ENCODE data around the gene GRB10.

Gene GRB10

DNA sequence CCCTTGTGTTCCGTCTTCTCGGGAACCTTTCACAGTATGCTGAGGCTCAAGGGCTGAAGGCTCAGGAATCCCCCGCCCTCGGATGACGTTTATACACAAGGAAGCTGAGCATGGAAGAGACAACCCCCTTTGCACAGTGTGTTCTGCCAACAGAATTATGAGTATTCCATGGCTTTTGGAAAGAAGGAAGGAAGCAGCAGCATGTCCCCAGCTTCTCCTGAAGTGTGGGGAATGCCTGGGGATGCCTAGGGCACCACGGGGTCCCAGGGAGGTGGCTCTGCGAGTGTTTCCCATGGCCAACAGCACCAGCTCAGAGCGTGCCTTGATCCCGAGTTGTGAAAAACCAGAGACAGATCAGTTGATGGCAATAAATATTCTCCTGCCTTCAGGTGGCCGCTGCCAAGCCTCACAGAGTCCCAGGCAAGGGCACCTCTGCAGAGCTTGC, 128.7 kb downstream of the GRB10 start:
- TF ChIP-seq, protein P1, sequence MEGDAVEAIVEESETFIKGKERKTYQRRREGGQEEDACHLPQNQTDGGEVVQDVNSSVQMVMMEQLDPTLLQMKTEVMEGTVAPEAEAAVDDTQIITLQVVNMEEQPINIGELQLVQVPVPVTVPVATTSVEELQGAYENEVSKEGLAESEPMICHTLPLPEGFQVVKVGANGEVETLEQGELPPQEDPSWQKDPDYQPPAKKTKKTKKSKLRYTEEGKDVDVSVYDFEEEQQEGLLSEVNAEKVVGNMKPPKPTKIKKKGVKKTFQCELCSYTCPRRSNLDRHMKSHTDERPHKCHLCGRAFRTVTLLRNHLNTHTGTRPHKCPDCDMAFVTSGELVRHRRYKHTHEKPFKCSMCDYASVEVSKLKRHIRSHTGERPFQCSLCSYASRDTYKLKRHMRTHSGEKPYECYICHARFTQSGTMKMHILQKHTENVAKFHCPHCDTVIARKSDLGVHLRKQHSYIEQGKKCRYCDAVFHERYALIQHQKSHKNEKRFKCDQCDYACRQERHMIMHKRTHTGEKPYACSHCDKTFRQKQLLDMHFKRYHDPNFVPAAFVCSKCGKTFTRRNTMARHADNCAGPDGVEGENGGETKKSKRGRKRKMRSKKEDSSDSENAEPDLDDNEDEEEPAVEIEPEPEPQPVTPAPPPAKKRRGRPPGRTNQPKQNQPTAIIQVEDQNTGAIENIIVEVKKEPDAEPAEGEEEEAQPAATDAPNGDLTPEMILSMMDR (IDR thresholded peaks at IDR 0.05; ENCODE audit: low read depth, low read length): no peak
- no peak overlapping the region for H3K4me3 ChIP-seq (ENCODE audit: low read depth, low read length)

DNA sequence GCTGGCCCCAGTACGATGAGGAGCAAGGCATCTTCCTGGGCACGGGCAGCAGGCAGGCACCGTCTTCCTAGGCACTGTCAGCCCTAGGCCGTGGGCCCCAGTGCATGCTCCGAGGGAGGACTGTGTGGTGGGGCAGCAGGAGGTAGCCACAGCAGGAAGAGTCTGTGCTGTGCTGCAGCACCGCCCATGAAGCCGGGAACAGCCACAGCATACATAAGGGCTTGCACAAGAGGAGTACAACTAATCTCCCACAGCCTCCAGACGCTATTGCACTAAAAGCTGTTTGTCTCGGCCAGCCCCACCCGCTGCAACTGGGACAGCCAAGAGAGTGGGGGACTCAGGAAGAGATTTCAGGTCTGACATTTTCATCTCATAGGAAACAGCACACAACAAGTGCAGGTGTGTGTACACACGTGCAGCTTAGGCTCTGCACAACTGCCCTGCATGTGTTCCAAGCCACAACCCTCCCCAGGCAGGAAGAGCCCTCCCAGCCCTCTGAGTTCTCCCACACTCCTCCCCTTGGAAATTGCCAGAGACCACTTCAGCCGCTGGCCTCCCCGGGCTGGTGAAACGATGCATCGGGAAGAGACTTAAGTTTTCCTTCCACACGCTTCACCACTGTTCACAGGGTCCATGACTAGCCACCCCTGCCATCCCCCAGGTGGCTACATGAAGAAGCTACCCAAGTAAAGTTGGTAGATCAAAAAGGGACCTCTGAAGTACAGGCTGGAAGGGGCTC, 129.4 kb downstream of the GRB10 start:
- no peak overlapping the region for H3K4me3 ChIP-seq (ENCODE audit: low read depth, low read length)
- TF ChIP-seq, protein P1 (IDR thresholded peaks at IDR 0.05; ENCODE audit: low read depth, low read length): no peak

DNA sequence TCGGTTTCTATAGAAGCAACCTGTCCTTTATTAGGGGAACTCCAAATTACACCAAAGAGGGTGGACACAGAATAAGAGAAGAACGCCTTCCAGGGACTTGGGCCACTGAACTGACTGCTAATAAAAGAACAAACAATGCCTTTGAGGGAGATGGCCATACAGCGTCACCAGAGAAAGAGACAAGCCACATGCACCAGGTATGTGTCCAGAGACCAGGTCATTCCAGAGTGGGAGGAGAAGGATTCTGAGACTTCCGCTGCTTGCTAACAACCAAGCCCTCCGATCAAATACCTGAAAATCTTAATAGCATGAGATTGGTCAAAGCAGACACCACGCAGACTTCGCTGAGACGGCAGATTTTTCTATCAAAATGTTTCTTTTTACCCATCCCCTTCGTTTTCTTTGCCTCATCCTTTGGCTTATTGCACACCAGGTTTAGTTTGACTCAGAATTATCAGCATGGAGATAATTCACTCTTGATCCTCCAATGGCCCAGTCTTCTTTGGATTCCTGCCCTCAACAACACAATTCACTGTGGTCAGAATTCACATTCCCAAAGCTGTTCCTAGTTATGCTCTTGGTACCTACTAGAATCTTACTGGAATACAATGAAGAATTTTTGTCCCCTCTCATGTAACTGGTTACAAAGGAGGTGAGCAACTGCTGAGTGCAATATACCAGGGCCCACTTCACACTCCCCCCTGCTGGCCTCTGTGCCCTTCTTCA, 130.1 kb downstream of the GRB10 start:
- H3K4me3 ChIP-seq (ENCODE audit: low read depth, low read length): no peak overlapping the region
- TF ChIP-seq, protein P1 (IDR thresholded peaks at IDR 0.05; ENCODE audit: low read depth, low read length): no peak

DNA sequence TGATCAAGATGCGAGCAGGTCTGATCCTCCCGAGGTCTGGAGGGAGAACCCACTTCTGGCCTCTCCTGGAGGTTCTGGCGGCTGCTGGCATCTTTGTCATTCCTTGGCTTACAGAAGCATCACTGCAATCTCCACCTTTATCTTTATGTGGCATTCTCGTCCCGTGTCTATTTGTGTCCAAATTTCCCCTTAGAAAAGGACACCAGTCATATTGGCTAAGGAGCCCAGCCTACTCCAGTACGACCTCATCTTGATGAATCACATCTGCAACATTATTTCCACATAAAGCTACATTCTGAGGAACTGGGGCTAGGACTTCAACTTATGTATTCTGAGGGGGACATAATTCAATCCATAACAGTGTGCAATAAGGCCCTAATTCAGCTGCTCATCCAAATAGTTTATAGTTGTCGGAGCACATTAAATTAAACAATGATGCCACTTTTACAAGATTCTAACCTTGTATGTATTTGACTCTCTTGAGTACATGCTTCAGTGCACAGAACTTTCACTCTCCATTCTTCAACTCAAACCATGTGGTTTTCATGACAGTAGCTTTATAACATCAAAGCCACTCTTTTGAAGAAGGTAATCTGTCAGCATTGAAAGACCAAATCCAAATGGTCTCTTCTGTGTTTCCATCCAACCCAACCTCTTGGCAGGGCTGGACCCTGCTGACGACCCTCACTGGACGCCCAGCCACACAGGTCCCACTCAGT, 131.3 kb downstream of the GRB10 start:
- TF ChIP-seq, protein P1 (IDR thresholded peaks at IDR 0.05; ENCODE audit: low read depth, low read length): no peak
- H3K4me3 ChIP-seq (ENCODE audit: low read depth, low read length): no peak overlapping the region

DNA sequence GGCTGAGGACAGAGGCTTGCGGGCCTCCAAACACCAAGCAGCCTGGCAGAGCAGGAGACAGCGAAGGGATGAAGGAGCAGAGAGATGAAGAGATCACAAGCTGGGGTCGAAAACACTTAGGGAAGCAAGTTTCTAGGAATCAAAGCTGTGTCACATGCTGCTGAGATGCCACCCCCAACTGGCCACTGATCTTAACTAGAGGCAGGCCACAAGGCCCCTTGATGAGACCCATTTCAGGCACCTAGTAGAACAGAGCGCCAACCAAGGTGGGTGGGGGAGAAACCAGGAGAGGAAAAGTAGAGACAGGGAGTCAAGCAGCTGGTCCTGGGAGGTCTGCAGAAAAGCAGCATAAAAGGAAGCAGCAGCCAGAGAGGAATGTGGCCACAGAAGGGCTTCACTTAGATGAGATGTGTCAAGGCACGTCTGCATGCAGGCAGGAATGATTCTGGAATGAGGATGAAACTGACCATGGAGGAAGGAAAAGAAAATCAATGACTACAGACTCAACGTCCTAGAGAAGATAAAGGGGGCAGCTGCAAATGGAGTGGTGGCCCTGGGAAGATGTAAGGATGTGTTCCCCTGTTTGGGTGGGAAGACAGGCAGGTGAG, 132.5 kb downstream of the GRB10 start:
- H3K4me3 ChIP-seq (ENCODE audit: low read depth, low read length): no peak overlapping the region
- TF ChIP-seq, protein P1 (IDR thresholded peaks at IDR 0.05; ENCODE audit: low read depth, low read length): no peak

DNA sequence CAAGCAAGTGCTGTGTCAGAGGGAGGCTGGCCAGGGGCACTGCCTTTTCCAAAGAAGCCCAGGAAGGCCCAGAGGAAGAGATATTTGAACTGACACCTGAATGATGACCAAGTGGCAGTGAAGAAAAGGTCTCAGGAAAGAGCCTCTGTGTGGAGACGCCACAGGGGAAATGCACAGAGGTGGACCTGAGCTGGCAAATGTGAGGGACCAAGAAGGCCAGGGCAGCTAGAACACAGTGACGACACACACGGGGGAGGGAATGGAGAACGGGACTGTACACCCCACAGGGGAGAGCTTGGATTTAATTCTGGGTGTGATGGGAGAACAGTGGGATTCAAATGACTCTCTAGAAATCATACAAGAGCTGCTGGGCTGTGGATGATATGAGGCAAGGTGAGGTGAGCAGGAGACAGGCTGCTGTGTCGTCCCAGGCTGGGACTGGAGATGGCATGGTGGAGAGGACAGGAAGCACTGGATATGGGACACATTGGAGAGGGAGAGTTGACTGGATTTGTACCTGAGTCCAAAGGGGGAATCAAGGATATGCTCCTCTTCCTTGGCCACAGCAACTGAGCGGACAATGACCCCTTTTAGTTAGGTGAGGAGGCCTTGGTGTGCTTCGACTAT, 133.3 kb downstream of the GRB10 start:
- no peak overlapping the region for H3K4me3 ChIP-seq (ENCODE audit: low read depth, low read length)

More for the DNA sequence above, 133.3 kb downstream of the GRB10 start:
- TF ChIP-seq, protein P1 (IDR thresholded peaks at IDR 0.05; ENCODE audit: low read depth, low read length): no peak

All from WI38 (cell line).